HFFc6 (cell line): Measurements from ENCODE around the gene MEN1. TPM values are rescaled to one million over a fixed set of nuclear protein-coding genes. Genes with fewer than 3 reads are reported as not detected.
A peak's percentile ranks its signal among the peaks of the same experiment; 100 is the strongest.

ENCODE experiments used
- DNase-seq: peaks from one replicate; pipeline ENCODE4 v3.0.0-alpha.2; 2018
- H3K27ac Mint-ChIP-seq: 2 replicates; pipeline ENCODE4 v1.8.0; 2020; ENCODE audit warnings: mild to moderate bottlenecking, mixed read lengths
- H3K27me3 Mint-ChIP-seq: 2 replicates; pipeline ENCODE4 v1.8.0; 2021; ENCODE audit warnings: mild to moderate bottlenecking, moderate library complexity, mixed read lengths; ENCODE audit not compliant: insufficient read depth
- H3K36me3 Mint-ChIP-seq: 2 replicates; pipeline ENCODE4 v1.8.0; 2021; ENCODE audit warnings: low read depth, mixed read lengths
- H3K4me1 Mint-ChIP-seq: 2 replicates; pipeline ENCODE4 v1.8.0; 2020; ENCODE audit warnings: low read depth, mixed read lengths
- H3K4me3 Mint-ChIP-seq: 2 replicates; pipeline ENCODE4 v1.8.0; 2020; ENCODE audit warnings: mild to moderate bottlenecking, moderate library complexity, mixed read lengths
- H3K9me3 Mint-ChIP-seq: 2 replicates; pipeline ENCODE4 v1.8.0; 2020; ENCODE audit warnings: mild to moderate bottlenecking, mixed read lengths
- total RNA-seq, 6 experiments: library from RNA; stranded (reverse); fragmentation: NEBNext Ultra II Directional; extraction: Animal tissue kit (Norgen Biotek cat#: 25700); gene quantifications; 2 replicates in 1 of 6; 3 replicates in 5 of 6; pipeline ENCODE4 v1.2.3, GENCODE V29; 2021
- TF ChIP-seq, protein P1 (sequence below): fragments of 200-600 bp; sonication (generic); IDR thresholded peaks from 2 replicates; pipeline ENCODE4 v1.5.0; 2021; ENCODE audit warnings: antibody characterized with exemption, mild to moderate bottlenecking

The MEN1 gene
- total RNA-seq, 6 experiments from 2014 or later = 23.9 to 35.5 (median 26.9) TPM

DNA sequence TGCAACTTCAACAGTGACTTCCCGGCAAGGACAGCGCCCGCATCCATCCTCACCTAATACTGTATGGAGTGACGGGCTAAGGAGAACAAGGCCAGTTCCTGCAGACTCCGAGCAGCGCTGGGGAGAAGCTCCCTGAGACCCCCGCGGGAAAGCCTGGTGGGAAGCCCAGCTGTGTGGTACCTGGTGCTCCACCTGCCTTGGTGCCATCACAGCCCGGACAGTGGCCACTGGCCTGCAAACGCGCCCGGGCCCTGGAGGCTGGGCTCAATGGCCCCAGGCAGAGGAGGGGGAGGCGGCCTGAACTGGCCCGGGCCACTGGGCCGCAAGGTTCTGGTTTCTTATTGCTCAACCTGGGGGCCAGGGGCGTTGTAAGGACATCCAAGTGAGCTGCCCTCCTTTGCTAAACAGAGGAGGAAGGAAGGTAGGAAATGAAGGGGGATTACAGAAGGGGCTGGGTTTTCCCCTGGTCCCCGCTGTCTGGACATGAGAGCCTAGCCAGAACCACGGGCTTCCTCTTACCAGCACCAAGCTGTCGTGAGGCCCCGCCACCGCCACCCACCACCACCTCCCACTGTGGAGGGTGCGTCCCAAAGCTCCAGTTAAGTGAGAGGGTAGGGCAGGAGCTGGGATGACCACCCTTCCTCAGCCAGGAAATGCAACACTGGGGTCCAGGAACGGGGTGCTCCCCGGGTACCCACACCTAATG is 42.6 kb upstream of the MEN1 start:
- Mint-ChIP-seq H3K36me3 (peaks cover 23% of the 10 kb centered on the region), H3K9me3 (no peaks in the 10 kb centered on the region), H3K4me3 (no peak overlapping the region), H3K27ac (peak overlapping the region; percentile 77), H3K4me1 (peaks cover 63% of the 10 kb centered on the region), H3K27me3 (peaks cover 13% of the 10 kb centered on the region)
- TF ChIP-seq, protein P1, sequence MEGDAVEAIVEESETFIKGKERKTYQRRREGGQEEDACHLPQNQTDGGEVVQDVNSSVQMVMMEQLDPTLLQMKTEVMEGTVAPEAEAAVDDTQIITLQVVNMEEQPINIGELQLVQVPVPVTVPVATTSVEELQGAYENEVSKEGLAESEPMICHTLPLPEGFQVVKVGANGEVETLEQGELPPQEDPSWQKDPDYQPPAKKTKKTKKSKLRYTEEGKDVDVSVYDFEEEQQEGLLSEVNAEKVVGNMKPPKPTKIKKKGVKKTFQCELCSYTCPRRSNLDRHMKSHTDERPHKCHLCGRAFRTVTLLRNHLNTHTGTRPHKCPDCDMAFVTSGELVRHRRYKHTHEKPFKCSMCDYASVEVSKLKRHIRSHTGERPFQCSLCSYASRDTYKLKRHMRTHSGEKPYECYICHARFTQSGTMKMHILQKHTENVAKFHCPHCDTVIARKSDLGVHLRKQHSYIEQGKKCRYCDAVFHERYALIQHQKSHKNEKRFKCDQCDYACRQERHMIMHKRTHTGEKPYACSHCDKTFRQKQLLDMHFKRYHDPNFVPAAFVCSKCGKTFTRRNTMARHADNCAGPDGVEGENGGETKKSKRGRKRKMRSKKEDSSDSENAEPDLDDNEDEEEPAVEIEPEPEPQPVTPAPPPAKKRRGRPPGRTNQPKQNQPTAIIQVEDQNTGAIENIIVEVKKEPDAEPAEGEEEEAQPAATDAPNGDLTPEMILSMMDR = no peak
- DNase-seq = no peak

DNA sequence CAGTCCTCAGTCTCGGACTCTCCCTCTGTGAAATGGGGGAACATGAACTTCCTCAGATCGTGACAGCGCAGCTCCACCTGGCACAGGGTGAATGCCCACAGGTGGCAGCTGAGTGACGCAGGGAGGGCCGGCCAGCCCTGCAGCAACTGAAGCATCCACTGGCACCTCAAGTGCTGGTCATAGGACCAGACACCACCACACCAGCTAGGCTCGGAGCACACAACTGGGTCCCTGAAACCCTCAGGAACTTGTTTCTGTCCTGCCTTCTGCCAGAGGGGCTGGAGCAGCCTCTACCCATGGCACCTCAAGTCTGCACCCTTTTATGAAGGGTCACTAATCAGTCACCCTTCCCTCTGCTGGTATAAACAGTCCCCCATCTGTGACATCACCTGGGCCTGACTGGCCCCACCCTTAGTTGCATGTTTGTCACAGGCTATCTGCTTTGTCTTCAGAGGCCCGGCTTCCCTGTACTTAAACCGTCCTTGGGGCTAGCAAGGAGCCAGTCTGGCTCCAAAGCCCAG is 41.5 kb upstream of the MEN1 start:
- Mint-ChIP-seq H3K27ac (peak overlapping the region; percentile 77), H3K36me3 (peaks cover 23% of the 10 kb centered on the region), H3K9me3 (no peaks in the 10 kb centered on the region), H3K27me3 (peaks cover 13% of the 10 kb centered on the region), H3K4me1 (peaks cover 62% of the 10 kb centered on the region), H3K4me3 (no peak overlapping the region; the same call in 1 of the 2 replicates)
- DNase-seq = no peak
- TF ChIP-seq, protein P1 = no peak

DNA sequence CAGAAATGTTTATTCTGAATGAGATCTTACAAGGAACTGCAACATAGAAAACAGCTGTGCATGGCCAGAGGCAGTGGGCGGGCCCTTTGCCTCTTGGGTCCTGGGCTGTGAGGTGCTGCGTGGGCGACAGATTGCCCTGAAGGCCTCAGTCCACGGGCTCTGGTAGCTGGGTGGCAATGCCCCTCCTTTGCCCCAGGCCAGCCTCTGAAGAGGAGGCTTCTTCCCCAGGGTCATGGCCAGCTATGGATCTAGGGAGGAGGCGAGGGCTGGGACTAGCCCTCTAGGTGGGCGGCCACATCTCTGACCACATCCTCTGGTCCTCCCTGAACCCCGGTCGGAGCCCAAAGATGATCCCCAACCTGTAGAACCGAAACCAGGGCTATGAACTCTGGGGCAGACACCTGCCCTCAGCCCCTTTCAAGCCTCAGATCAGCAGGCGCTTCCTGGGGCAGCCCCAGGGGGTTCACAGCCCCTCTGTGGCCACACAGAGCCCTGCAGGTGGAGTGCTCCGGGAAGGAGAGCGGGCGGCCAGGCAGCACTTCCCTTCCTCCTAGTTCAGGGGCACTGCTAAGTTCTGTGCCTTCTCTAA is 40.7 kb upstream of the MEN1 start:
- DNase-seq = no peak
- Mint-ChIP-seq H3K4me3 (no peak overlapping the region), H3K27me3 (peaks cover 13% of the 10 kb centered on the region), H3K36me3 (peaks cover 23% of the 10 kb centered on the region), H3K9me3 (no peaks in the 10 kb centered on the region), H3K27ac (peak overlapping the region; percentile 77), H3K4me1 (peaks cover 54% of the 10 kb centered on the region)
- TF ChIP-seq, protein P1 = no peak

DNA sequence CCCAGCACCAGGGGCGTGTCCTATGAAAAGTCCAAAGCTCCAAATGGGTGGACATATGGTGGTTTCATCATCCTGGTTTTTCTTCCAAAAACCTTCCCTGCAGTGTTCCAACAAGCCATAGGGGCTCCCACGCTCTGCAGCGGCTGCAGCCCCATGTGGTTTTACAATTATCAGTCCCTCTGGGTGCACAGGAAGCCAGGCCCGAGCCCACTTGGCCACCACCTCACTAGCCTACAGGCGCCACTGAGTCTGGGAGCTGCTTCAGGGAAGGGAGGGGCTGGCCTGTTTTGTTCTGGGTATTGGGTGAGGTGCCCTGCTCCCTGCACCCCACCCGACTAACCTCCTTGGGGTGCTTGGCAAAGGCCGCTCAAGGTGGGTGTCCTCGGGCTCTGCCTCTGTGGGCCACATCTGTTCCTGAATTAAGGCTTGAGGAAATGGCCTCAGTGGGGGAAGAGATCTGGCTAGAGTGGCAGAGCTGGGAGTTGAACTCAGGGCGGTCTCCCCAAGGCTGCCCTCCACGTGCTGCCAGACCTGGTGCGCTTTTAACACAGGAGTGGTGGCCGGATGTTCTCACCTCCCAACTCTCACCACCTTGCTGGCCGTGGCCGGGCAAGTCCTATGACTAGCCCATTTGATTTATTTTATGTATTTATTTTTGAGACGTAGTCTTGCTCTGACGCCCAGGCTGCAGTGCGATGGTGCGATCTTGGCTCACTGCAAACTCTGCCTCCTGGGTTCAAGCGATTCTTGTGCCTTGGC is 39.4 kb upstream of the MEN1 start:
- Mint-ChIP-seq H3K4me1 (peaks cover 41% of the 10 kb centered on the region), H3K4me3 (no peak overlapping the region; the same call in 1 of the 2 replicates), H3K27me3 (peaks cover 18% of the 10 kb centered on the region), H3K9me3 (no peaks in the 10 kb centered on the region), H3K36me3 (peaks cover 10% of the 10 kb centered on the region), H3K27ac (peak overlapping the region; percentile 48)
- no peak for DNase-seq
- TF ChIP-seq, protein P1 = peak; percentile 39; the same call in 1 of the 2 replicates

DNA sequence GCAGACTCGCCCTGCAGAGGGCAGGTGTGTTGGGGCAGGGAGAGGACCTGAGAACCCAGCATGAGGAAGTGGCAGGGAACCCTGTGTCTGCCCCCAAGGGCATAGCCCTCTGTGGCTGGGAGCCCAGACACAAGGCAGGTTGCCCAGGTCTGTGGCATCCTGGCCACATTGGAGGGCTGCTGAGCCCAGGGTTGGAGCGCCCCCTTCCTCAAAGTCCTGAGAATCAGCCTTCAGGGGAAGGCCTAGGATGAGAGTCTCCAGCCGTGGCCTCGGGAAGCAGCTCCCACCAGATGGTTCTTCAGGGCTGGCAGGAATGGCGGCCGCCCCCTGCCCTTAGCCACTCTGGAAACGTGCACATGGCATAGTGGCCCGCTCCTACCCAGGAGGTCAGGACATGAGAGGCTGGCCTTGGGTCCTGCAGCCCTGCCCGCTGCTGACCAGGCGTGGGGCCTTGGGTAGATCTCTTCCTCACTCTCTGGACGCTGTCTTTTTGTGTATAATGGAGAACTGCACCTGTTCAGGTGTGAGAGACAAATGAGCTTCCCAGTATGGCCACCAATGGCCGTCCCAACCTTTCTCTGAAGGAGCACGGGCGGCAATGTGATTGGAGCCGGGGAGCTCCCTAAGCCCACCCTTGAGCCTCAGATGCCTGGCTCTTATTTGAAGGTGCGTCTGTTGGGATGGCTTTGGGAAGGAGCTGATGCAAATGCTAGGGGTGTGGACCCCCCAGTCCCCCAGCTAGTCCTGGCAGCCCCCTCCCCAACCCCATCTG is 38.7 kb upstream of the MEN1 start:
- TF ChIP-seq, protein P1 = peak; percentile 47; the same call in 1 of the 2 replicates
- Mint-ChIP-seq H3K4me3 (no peak overlapping the region; the same call in 1 of the 2 replicates), H3K27ac (peak overlapping the region; percentile 23; the same call in 1 of the 2 replicates), H3K36me3 (peaks cover 4% of the 10 kb centered on the region), H3K4me1 (peaks cover 35% of the 10 kb centered on the region), H3K27me3 (peaks cover 18% of the 10 kb centered on the region), H3K9me3 (no peaks in the 10 kb centered on the region)
- DNase-seq = no peak
